SIG-M5 (cell line): ENCODE results near the gene ADAMTS20.
"Not testable (repeated sequence)": the region's sequence is repeated elsewhere in the genome, so short reads cannot be mapped to it uniquely, and the experiment has no call there.

Experiments
- DNase-seq: peaks from one replicate; lab custom pipeline; 2025; lab: John Stamatoyannopoulos, UW

ADAMTS20 gene, protein sequence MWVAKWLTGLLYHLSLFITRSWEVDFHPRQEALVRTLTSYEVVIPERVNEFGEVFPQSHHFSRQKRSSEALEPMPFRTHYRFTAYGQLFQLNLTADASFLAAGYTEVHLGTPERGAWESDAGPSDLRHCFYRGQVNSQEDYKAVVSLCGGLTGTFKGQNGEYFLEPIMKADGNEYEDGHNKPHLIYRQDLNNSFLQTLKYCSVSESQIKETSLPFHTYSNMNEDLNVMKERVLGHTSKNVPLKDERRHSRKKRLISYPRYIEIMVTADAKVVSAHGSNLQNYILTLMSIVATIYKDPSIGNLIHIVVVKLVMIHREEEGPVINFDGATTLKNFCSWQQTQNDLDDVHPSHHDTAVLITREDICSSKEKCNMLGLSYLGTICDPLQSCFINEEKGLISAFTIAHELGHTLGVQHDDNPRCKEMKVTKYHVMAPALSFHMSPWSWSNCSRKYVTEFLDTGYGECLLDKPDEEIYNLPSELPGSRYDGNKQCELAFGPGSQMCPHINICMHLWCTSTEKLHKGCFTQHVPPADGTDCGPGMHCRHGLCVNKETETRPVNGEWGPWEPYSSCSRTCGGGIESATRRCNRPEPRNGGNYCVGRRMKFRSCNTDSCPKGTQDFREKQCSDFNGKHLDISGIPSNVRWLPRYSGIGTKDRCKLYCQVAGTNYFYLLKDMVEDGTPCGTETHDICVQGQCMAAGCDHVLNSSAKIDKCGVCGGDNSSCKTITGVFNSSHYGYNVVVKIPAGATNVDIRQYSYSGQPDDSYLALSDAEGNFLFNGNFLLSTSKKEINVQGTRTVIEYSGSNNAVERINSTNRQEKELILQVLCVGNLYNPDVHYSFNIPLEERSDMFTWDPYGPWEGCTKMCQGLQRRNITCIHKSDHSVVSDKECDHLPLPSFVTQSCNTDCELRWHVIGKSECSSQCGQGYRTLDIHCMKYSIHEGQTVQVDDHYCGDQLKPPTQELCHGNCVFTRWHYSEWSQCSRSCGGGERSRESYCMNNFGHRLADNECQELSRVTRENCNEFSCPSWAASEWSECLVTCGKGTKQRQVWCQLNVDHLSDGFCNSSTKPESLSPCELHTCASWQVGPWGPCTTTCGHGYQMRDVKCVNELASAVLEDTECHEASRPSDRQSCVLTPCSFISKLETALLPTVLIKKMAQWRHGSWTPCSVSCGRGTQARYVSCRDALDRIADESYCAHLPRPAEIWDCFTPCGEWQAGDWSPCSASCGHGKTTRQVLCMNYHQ (N-terminal part only)

GRCh38 chr12:43551971-43552559 is at the start of gene ADAMTS20:
Gene ADAMTS20 (minus strand): TSS chr12:43552203. CDS start chr12:43551921, 282 bp downstream.
- no peak for DNase-seq

DNA sequence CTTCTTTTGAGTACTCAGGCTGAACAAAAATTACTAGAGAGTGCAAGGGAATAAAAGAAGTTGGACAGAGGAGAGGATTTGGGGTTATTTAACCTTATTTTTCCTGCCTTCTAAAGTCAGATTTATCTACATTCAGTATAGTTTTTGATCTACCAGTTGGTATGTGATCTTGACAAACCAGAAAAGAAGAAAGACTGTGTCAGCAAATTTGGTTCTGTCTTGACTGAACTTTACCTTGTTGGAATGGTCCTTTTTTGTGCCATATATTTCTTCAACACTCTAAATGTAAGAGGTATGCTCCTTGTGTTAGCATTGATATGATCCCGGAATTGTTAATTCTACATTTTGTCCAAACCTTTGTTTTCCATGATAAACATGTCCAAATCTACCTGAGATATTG is 47.7 kb upstream of the ADAMTS20 start:
- DNase-seq = no peak

- DNase-seq = no peak
Observed at GRCh38 chr12:43599066-43599465, 47.1 kb upstream of the ADAMTS20 start.

DNA sequence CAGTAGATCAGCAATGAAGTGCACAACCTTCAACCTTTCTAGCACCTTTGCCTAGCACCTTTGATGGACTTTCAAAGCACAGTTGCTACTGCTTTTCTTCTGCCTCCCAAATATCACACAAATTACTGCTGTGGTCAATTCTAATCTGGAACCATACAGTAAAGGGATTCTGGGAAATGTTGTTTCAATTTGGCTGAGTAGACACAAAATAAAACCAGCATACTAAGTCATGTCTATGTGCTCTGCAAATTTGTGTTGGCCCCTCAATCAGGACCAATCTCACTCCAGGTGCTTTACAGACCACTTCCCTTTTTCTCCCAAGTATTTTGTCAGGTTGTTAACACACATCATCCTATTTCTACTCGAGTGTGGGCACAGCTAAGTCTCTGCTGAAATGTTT is 38.3 kb upstream of the ADAMTS20 start:
- no peak for DNase-seq

- no peak for DNase-seq
Observed at GRCh38 chr12:43586646-43587245, 34.7 kb upstream of the ADAMTS20 start.

DNA sequence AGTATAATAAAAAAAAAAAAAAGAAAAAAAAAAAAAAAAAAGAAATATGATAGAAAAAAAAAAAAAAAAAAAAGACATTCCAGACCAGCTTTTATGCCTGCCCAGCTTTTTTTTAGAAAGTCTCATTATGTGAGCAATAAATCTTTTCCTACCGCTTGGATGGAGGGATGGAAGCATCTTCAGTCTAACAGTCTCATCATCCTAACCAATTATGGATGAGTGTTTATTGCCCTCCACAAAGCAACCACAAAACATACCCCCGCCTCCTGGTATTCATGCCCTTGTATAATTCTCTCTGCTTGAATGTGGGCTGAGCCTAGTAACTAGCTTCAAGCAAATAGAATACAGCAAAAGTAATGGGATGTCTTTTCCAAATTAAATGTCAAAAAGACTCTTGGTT is 33.7 kb upstream of the ADAMTS20 start:
- DNase-seq = no peak

GRCh38 chr12:43580601-43581000 is 28.6 kb upstream of the ADAMTS20 start:
- no peak for DNase-seq

DNA sequence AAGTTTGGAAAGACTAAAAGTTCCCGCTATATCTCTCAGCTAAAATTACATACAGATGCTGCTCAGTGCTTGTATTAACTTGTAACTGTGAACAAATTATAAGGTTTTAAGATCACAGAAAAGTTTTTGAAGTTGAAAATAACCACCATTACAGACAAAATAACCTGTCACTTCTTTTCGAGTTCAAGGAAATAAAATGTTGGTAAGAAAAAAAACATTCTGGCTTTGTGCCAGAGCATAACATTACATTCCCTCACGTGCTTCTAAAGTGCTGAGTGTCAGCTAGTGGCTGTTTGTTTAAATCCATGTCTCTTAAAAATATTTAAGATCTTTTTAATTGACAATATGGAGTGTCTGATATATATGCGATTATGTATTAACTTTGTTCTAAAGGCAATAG is 27.2 kb upstream of the ADAMTS20 start:
- DNase-seq = no peak

GRCh38 chr12:43578782-43579181 is 26.8 kb upstream of the ADAMTS20 start:
- DNase-seq = no peak

DNA sequence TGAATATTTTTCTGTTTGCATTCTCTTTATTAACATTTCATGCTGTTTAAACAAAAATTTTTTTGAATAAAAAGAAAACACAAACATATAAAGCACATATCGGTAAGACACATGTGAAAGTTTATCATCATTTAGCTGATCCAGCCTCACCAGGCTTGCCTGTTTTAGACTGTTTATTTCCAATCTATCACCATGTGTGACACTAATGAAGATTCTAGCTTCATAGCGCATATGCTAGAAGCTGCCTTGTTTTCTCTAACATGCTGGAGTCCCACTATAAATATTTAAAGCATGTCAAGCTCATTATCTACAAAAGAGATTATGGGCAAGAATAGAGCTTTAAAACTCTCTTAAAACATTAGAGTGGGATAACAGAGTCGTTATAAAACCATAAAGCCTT is 25.4 kb upstream of the ADAMTS20 start:
- no peak for DNase-seq

DNA sequence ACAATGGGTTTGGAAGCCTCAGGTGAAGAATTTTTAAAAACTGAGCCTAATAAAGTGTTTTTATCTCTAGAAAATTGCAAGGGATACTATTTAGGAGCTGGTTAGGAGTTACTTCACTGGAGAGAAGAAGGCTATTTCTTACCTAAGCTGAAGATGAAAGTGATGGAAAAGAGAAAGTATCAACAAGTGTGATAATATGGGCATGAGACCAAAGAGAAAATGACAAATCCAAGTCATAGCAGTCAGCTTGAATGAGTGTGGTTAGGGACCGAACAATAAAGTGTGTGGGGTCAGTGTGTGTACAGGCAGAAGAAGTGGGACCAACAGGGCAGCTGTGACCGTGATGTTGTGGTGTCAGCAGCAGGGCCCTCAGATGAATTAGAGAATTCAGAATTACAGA is 24.2 kb upstream of the ADAMTS20 start:
- no peak for DNase-seq

DNA sequence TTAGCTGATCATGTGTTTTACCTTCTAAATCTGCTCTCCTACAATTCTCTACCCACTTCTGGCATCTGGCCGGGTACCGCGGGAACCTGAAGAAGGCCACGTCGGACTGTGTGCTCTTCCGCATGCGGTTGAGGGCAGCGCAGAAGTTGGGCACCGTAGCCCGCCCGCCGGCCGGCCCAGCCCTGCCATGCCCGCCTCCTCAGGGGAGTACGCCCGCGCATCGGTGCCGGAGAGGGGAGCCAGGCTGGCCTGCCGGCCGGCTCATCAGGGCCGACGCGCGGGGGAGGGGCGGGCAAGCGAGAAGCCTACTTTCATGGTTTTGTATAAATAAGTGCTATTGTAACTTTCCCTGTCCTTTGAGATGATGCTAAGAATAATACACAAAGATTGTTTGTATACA is 19.9 kb upstream of the ADAMTS20 start:
- DNase-seq = no peak

DNA sequence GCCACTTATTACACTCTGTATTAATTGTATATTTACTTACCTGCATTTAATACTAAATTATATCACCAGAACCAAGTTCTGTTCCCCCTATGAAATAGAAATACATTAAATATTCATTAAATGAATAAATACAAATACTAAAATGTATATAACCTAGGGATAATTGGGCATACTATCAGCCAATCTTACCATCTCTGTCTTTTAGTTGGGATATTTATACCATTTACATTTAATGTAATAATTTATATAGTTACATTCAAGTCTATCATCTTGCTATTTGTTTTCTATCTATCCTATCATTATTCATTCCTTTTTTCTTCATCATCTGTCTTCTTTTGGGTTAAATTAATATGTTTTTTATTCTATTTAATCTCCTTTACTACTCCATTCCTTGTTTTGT is 4.1 kb upstream of the ADAMTS20 start:
- DNase-seq = no peak

- DNase-seq = no peak
Observed at GRCh38 chr12:43551279-43551970, 578 bp downstream of the ADAMTS20 start.

GRCh38 chr12:43550831-43551271 is 1.2 kb downstream of the ADAMTS20 start:
- no peak for DNase-seq

DNA sequence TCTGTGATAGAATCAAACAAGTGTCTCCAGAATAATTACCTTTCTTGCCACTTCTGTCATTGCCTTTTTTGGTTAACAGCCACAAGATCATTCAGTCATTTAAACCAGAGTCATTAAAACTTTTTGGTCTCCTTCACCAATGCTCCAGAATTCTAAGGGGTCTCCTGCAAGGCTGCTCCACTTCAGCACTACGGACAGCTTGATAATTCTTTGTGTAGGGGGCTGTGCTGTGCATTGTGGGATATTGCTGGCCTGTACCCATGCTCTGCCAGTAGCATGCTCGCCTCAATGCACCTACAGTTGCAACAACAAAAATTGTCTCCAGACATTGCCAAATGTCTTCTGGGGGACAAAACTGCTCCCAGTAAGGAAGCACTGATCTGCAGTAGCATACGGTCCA is 7.3 kb downstream of the ADAMTS20 start:
- DNase-seq = no peak

DNA sequence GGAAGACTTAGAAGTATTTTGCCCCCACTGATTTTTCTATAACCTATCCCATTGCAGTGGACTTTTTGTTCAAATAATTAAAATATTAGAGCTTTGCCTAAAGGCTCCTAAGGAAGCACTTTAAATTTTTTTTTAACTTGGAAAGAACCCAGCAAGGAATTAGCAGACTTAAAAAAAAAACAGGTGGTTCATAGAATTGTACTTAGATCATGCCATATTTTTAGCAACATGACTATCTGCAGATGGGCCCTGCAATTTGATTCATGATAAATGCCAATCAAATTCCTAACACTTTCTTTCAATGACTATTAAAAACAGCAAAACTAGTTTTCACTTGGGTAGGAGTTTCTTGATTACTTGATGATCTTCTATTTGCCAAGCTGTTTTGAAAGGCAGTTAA is 11.5 kb downstream of the ADAMTS20 start:
- no peak for DNase-seq

DNA sequence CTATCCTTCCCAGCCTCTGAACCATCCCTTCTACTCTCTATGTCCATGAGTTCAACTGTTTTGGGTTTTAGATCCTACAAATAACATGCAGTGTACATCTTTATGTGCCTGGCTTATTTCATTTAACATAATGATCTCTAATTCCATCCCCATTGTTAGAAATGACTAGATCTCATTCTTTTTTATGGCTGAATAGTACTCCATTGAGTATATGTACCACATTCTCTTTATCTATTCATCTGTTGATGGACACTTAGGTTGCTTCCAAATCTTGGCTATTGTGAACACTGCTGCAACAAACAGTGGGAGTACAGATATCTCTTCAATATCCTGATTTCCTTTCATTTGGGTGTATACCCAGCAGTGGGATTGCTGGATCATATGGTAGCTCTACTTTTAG is 14.3 kb downstream of the ADAMTS20 start:
- not testable (repeated sequence) for DNase-seq

DNA sequence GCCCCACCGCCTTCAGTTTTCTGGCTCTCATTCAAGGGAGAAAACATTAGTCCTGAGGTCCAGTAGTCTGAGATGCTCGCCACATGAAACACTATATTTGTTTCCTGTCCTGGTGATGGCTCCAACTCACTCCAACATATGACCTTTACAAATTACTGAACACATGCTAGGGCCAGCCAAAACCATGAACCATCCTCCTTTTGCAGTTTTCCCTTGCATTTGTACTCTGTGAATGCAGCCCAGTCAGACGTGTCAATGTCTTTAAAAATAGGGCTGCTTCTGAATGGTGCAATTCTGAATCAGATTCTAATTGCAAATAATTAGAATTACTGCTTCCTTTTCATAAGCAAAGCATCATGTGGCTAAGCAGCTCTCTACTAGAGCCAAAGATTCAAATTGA is 36.0 kb downstream of the ADAMTS20 start:
- no peak for DNase-seq

GRCh38 chr12:43501703-43502102 is 50.3 kb downstream of the ADAMTS20 start:
- DNase-seq = no peak

DNA sequence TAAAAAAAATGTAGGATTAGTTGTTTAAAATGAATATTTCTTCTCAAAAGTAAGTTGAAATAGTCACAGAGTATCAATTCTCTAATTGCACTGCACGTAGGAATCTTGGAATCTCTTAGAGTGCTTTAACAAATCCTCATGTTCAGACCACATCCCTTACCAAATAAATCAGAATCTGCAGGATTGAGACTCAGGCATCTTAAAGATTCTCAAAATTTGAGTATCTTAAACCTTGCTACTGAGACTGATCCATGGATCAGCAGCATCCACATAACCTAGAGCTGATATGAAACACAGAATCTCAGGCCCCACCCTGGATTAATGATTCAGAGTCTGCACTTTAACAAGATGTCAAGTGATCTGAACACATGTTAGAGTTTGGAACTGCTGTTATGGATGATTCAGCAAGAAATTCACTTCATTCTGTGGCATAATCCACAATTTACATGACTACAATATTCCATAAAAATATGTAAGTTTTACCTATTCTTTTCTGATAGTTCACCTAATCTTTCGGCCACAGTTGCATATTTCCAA is 58.7 kb downstream of the ADAMTS20 start:
- no peak for DNase-seq
